Right lung (tissue), 5 donors: ENCODE results near the gene CYP2W1. TPM values are rescaled to one million over a fixed set of nuclear protein-coding genes. Genes with fewer than 3 reads are reported as not detected.
A peak's percentile ranks its signal among the peaks of the same experiment; 100 is the strongest.

Experiments used
- DNase-seq, 2 donors: peaks; one replicate each; pipeline ENCODE4 v3.0.0-alpha.2; 2013
- polyA plus RNA-seq, 5 donors: library from polyadenylated mRNA; unstranded; fragments of 120-200 nt; gene quantifications; one replicate each; pipeline versions ENCODE4 v1.2.1 to v1.2.3, GENCODE V29; 2013; ENCODE audit warnings: inconsistent platforms in 1 of 5, low replicate concordance in 1 of 5; ENCODE audit not compliant: insufficient read length in 5 of 5, insufficient read depth in 1 of 5

The CYP2W1 gene
- polyA plus RNA-seq, 5 donors: 5.4 to 21.2 (median 9.5) TPM

- no peak for DNase-seq
These were observed 18.4 kb upstream of the CYP2W1 start for GRCh38 chr7:964401-965231.

GRCh38 chr7:966291-967069 lies 16.5 kb upstream of the CYP2W1 start:
- no peak for DNase-seq

GRCh38 chr7:967361-968082 lies 15.5 kb upstream of the CYP2W1 start:
- DNase-seq: no peak

- DNase-seq: no peak
These were observed 14.5 kb upstream of the CYP2W1 start for GRCh38 chr7:968205-969105.

GRCh38 chr7:969403-969802 lies 13.6 kb upstream of the CYP2W1 start:
- no peak for DNase-seq

- DNase-seq: no peak
These were observed 12.2 kb upstream of the CYP2W1 start for GRCh38 chr7:970744-971143.

GRCh38 chr7:972110-972509 lies 10.9 kb upstream of the CYP2W1 start:
- no peak for DNase-seq

- DNase-seq: no peak
These were observed 10.2 kb upstream of the CYP2W1 start for GRCh38 chr7:972676-973309.

- DNase-seq: no peak
These were observed 9.7 kb upstream of the CYP2W1 start for GRCh38 chr7:973312-973711.

GRCh38 chr7:974172-974571 lies 8.8 kb upstream of the CYP2W1 start:
- no peak for DNase-seq

- peak; percentile 80 to 84 for DNase-seq
These were observed 7.9 kb upstream of the CYP2W1 start, which contains the start of gene COX19 for GRCh38 chr7:974820-975681. TSS of gene COX19 (minus strand) at chr7:975549. CDS start at chr7:975509, 40 bp downstream.

GRCh38 chr7:975702-976473 lies 7.1 kb upstream of the CYP2W1 start:
- no peak for DNase-seq

GRCh38 chr7:976901-977325 lies 6.1 kb upstream of the CYP2W1 start:
- DNase-seq: no peak

GRCh38 chr7:977326-978048 lies 5.5 kb upstream of the CYP2W1 start:
- DNase-seq: peak; percentile 41 to 47

- DNase-seq: no peak
These were observed 5.0 kb upstream of the CYP2W1 start for GRCh38 chr7:978049-978346.

GRCh38 chr7:978416-979091 lies 4.4 kb upstream of the CYP2W1 start:
- no peak for DNase-seq

- DNase-seq: no peak
These were observed 3.8 kb upstream of the CYP2W1 start for GRCh38 chr7:979151-979550.
